GM10266 (cell line): Measurements from ENCODE around the gene MMP28.

Source experiments
- DNase-seq: peaks from one replicate; pipeline ENCODE4 v3.0.0; 2012; ENCODE audit errors: extremely low spot score
- TF ChIP-seq, protein P1 (sequence below): IDR thresholded peaks from 2 replicates; pipeline ENCODE4 v1.5.1; 2012; ENCODE audit warnings: mild to moderate bottlenecking, low read depth; ENCODE audit not compliant: control insufficient read depth, insufficient read depth; ENCODE audit errors: missing control alignments

The MMP28 gene

DNA sequence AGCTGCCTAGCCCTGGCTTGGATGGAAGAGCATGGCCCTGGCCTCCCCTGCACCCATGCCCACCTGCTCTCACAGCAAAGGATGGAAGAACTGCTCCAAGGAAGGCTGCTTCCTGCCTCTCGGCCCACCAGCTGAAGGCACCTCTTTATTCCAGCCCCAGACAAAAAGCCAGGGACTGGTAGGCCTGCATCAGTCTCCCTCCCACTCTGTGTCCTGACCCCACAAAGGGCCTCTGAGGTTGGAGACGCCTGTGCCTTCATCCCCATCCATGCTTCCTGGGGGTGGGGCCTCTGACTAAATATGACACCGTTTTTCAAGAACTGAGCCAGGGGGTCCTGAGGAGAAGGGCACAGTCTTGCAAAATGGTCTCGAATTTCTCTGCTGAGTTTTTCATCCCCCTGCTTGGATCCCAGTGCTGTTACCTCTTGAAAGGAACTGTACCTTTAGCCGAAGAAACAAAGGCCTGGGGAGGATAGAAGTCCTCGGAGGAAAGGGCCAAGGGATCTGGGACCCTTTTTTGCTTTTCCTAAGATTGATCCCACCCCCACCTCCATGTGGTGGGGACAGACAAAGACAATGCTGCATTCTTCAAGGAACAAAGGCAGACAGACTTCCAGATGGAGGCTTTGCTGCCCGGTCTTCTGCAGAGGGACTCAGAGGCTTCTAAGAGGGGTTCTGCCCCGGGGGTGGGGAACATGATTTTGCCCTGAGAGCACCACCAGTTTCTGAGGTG, 29.5 kb downstream of the MMP28 start:
- no peak for DNase-seq
- TF ChIP-seq, protein P1, sequence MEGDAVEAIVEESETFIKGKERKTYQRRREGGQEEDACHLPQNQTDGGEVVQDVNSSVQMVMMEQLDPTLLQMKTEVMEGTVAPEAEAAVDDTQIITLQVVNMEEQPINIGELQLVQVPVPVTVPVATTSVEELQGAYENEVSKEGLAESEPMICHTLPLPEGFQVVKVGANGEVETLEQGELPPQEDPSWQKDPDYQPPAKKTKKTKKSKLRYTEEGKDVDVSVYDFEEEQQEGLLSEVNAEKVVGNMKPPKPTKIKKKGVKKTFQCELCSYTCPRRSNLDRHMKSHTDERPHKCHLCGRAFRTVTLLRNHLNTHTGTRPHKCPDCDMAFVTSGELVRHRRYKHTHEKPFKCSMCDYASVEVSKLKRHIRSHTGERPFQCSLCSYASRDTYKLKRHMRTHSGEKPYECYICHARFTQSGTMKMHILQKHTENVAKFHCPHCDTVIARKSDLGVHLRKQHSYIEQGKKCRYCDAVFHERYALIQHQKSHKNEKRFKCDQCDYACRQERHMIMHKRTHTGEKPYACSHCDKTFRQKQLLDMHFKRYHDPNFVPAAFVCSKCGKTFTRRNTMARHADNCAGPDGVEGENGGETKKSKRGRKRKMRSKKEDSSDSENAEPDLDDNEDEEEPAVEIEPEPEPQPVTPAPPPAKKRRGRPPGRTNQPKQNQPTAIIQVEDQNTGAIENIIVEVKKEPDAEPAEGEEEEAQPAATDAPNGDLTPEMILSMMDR, result no peak

DNA sequence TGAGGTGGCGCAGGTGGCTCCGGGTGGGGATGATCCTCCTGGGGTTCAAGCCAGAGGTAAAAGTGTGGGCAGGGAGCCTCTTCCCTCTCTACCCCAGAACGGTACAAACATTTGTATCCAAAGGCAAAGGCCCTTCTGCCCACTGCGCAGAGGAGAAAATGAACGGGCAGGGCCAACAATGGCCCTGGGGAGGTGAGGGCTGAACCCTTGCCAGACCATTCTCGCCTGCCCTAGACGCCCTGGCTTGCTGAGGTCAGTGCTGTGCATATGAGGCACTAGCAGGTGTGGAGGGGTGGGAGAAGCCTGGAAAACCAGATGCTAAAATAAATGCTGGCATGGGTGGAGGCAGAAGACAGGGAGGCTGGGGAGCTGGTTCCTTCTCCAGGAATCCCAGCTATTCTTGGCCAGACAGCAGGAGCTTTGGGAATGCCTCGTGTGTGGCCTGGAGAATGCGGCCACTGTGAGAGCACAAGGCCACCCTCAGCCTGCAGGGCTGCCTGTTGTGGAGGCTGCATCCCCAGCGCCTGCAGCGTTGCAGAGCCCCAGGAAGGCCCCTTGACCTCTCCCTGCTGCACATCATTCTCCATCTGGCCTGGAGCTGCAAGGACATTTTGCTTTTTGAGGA, 30.2 kb downstream of the MMP28 start:
- no peak for DNase-seq
- TF ChIP-seq, protein P1, result no peak

- peak; percentile 96 for DNase-seq
Observed at GRCh38 chr17:35764123-35764991, 31.1 kb downstream of the MMP28 start.

DNA sequence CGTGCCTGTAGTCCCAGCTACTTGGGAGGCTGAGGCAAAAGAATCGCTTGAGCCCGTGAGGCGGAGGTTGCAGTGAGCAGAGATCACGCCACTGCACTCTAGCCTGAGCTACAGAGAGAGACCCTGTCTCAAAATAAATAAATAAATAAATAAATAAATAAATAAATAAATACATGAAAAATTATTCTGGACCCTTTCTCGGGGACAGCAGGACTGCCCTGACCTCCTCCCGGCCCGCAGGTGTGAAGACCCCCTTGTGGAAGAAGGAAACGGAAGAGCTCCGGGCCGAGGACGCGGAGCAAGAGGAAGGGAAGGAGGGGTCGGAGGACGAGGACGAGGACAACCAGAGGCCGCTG, 31.7 kb downstream of the MMP28 start:
- no peak for DNase-seq
- TF ChIP-seq, protein P1, result no peak

More at GRCh38 chr17:35764123-35764991, 31.1 kb downstream of the MMP28 start:
- TF ChIP-seq, protein P1, result peak; percentile 99

- DNase-seq, result no peak
- TF ChIP-seq, protein P1, result no peak
Observed at GRCh38 chr17:35761601-35762000, 33.8 kb downstream of the MMP28 start.

DNA sequence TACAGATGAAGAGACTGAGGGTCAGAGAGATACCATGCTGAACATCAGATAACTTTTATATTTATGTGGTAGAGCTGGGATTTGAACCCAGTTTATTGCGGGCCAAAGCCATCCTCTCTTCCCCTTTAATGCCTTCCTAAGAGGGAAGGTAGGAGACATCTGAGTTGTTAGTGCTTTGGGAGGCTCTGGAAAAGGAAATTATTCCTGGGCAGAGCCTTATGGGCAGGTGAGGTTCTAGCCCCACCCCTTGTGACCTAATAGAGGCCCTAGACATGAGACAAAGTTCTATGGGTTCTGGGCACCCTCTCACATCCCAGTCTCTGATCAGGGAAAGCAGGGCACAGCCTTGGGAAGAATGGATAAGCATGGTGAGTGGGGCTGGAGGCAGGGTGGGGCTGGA, 34.9 kb downstream of the MMP28 start, which contains the start of gene C17orf50:
Gene C17orf50, plus strand, starts transcription at position 301 of the 400 bp plus-strand sequence. Its CDS starts 55 bp downstream, at position 356.
- DNase-seq, result no peak
- TF ChIP-seq, protein P1, result no peak

- no peak for DNase-seq
- TF ChIP-seq, protein P1, result no peak
Observed at GRCh38 chr17:35757243-35757642, 38.2 kb downstream of the MMP28 start.
